Measurements from ENCODE around the gene UTY. TPM values are rescaled to one million over a fixed set of nuclear protein-coding genes. Genes with fewer than 3 reads are reported as not detected.

Gene UTY
- total and polyA plus RNA-seq, 2 of the 13 experiments (the other 11 are each of a cell fraction or from before 2014, with no cell fraction given) = not detected

DNA sequence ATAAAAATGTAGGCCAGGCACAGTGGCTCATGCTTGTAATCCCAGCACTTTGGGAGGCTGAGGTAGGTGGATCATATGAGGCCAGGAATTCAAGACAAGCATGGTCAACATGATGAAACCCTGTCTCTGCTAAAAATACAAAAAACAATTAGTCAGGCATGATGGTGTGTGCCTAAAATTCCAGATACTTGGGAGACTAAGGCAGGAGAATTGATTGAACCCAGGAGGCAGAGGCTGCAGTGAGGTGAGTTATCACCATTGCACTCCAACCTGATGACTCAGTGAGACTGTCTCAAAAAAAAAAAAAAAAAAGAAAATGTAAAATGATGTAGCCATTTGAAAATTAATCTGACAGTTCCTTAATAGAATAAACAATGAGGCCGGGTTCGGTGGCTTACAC lies 171.9 kb downstream of the UTY start:
- Histone ChIP-seq H3K79me2 (ENCODE audit: insufficient read depth, low read length) (no peaks in the 10 kb centered on the region), H3K4me3 (replicated peaks in 1 of 3; ENCODE audit: insufficient read depth in 1 of 3, low read depth in 2 of 3, low read length in 3 of 3) (no peak overlapping the region), H3K36me3 (replicated peaks in 1 of 2; ENCODE audit: control insufficient read depth in 1 of 2, insufficient read depth in 2 of 2, low read length in 2 of 2) (no peaks in the 10 kb centered on the region), H4K20me1 (ENCODE audit: insufficient read depth, low read length) (no peaks in the 10 kb centered on the region), H3K4me1 (ENCODE audit: insufficient read depth, low read length) (no peaks in the 10 kb centered on the region), H3K9ac (ENCODE audit: insufficient read depth, low read depth, low read length) (no peak overlapping the region), H2AFZ (ENCODE audit: low read length) (no peak overlapping the region), H3K4me2 (ENCODE audit: low read depth, low read length) (no peak overlapping the region), H3K27ac (ENCODE audit: extremely low read length, insufficient read depth, low read length) (no peak overlapping the region), H3K27me3 (ENCODE audit: control insufficient read depth in 1 of 2, insufficient read depth in 2 of 2, low read length in 2 of 2) (no peaks in the 10 kb centered on the region), H3K9me3 (ENCODE audit: low read length) (no peaks in the 10 kb centered on the region)
- in situ Hi-C loops (cut with HindIII; ENCODE audit: extremely low pct_ligation_motif_present, low pct_unique_long_range_greater_than_20kb) = no loop called here
- ChIA-PET CTCF (ENCODE audit: low intra/inter-chr PET ratio, low total read pairs) (no interaction called here), POLR2A (no interaction called here)
- no TSS peak for BruUV-seq (replicated peaks)
- intact Hi-C loops (cut with micrococcal nuclease; ENCODE audit: unreplicated experiment) = no loop called here
- DNase-seq (ENCODE audit: low spot score) = no peak
- TF ChIP-seq NAIF1 (CRISPR knock-in tag; IDR thresholded peaks at IDR 0.05; ENCODE audit: borderline replicate concordance) = no peak
- TF ChIP-seq, protein P1, sequence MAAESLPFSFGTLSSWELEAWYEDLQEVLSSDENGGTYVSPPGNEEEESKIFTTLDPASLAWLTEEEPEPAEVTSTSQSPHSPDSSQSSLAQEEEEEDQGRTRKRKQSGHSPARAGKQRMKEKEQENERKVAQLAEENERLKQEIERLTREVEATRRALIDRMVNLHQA (CRISPR knock-in tag; IDR thresholded peaks at IDR 0.05) = no peak
- TF ChIP-seq CBX5 (CRISPR knock-in tag; IDR thresholded peaks at IDR 0.05; ENCODE audit: borderline replicate concordance) = no peak
- TF ChIP-seq, protein P2, sequence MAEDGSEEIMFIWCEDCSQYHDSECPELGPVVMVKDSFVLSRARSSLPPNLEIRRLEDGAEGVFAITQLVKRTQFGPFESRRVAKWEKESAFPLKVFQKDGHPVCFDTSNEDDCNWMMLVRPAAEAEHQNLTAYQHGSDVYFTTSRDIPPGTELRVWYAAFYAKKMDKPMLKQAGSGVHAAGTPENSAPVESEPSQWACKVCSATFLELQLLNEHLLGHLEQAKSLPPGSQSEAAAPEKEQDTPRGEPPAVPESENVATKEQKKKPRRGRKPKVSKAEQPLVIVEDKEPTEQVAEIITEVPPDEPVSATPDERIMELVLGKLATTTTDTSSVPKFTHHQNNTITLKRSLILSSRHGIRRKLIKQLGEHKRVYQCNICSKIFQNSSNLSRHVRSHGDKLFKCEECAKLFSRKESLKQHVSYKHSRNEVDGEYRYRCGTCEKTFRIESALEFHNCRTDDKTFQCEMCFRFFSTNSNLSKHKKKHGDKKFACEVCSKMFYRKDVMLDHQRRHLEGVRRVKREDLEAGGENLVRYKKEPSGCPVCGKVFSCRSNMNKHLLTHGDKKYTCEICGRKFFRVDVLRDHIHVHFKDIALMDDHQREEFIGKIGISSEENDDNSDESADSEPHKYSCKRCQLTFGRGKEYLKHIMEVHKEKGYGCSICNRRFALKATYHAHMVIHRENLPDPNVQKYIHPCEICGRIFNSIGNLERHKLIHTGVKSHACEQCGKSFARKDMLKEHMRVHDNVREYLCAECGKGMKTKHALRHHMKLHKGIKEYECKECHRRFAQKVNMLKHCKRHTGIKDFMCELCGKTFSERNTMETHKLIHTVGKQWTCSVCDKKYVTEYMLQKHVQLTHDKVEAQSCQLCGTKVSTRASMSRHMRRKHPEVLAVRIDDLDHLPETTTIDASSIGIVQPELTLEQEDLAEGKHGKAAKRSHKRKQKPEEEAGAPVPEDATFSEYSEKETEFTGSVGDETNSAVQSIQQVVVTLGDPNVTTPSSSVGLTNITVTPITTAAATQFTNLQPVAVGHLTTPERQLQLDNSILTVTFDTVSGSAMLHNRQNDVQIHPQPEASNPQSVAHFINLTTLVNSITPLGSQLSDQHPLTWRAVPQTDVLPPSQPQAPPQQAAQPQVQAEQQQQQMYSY (CRISPR knock-in tag; IDR thresholded peaks at IDR 0.05) = no peak
- TF ChIP-seq ZNF451 (CRISPR knock-in tag; IDR thresholded peaks at IDR 0.05) = no peak
- TF ChIP-seq KLF15 (CRISPR knock-in tag; IDR thresholded peaks at IDR 0.05; ENCODE audit: borderline replicate concordance) = no peak
- TF ChIP-seq ZNF660 (CRISPR knock-in tag; IDR thresholded peaks at IDR 0.05; ENCODE audit: borderline replicate concordance, low read depth) = no peak
- no peak for TF ChIP-seq BCL3 (CRISPR knock-in tag; IDR thresholded peaks at IDR 0.05)
- TF ChIP-seq NCOA1 (CRISPR knock-in tag; IDR thresholded peaks at IDR 0.05) = no peak
- no peak for TF ChIP-seq NCOA2 (CRISPR knock-in tag; IDR thresholded peaks at IDR 0.05)
- TF ChIP-seq STAG1 (CRISPR knock-in tag; IDR thresholded peaks at IDR 0.05) = no peak
- no peak for TF ChIP-seq SRF (IDR thresholded peaks at IDR 0.05; ENCODE audit: low read depth, low read length)
- no peak for TF ChIP-seq ZNF337 (CRISPR knock-in tag; IDR thresholded peaks at IDR 0.05; ENCODE audit: borderline replicate concordance, low read depth)
- ATAC-seq = no peak
- 80% methylated on average over 2 of the region's 2 CpGs for WGBS (ENCODE audit: low lambda C conversion rate)
- FAIRE-seq = no peak

All from HepG2 (cell line).